ENCODE data around the gene PUS7L. TPM values are rescaled to one million over a fixed set of nuclear protein-coding genes. Genes with fewer than 3 reads are reported as not detected.
"Not testable (repeated sequence)": the region's sequence is repeated elsewhere in the genome, so short reads cannot be mapped to it uniquely, and the experiment has no call there.

The PUS7L gene
- total and polyA plus RNA-seq, 7 experiments from 2014 or later: 14.0 to 39.0 (median 24.5) TPM

- intact Hi-C loops (cut with micrococcal nuclease): loop anchor here in 1 of 2 donors (5.0 kb wide), 1 partner anchor 283 kb away; no protein-coding TSS in a partner anchor
- no peaks in the 10 kb centered on the region for H3K9me3 Mint-ChIP-seq
- peaks cover 0 to 11% (median 0%) of the 10 kb centered on the region in 3 experiments for H3K36me3 ChIP-seq (ENCODE audit: control insufficient read depth in 2 of 3, insufficient read depth in 3 of 3, low read length in 3 of 3)
Measured at GRCh38 chr12:43730283-43730682, 28.3 kb downstream of the PUS7L start.

GRCh38 chr12:43728698-43729097 lies 29.9 kb downstream of the PUS7L start:
- Mint-ChIP-seq H3K4me1 (peaks cover 0 to 14% (median 7%) of the 10 kb centered on the region in 7 donors), H3K9me3 (no peaks in the 10 kb centered on the region), H3K4me3 (no peak overlapping the region), H3K27me3 (no peaks in the 10 kb centered on the region), H3K27ac (no peak overlapping the region), H3K36me3 (peaks cover 0 to 43% (median 7%) of the 10 kb centered on the region in 5 donors)
- Histone ChIP-seq H3K27ac (ENCODE audit: low read depth, low read length) (no peak overlapping the region), H3K36me3 (ENCODE audit: control insufficient read depth in 2 of 3, insufficient read depth in 3 of 3, low read length in 3 of 3) (no peaks in the 10 kb centered on the region), H3K4me3 (ENCODE audit: low read length) (no peak overlapping the region), H3K4me1 (ENCODE audit: control insufficient read depth in 2 of 2, insufficient read depth in 2 of 2, low read length in 2 of 2) (no peaks in the 10 kb centered on the region), H3K27me3 (ENCODE audit: control insufficient read depth in 2 of 2, insufficient read depth in 2 of 2, low read length in 2 of 2) (no peaks in the 10 kb centered on the region), H3K9me3 (ENCODE audit: control insufficient read depth in 2 of 3, low read length in 3 of 3) (no peaks in the 10 kb centered on the region)
- no peak for DNase-seq
- CTCF ChIA-PET: no interaction called here
- POLR2A ChIA-PET: no interaction called here
- intact Hi-C loops (cut with micrococcal nuclease): loop anchor here in 1 of 2 donors (2.0 kb wide), 1 partner anchor 284 kb away; no protein-coding TSS in a partner anchor
- ATAC-seq: no peak

More at GRCh38 chr12:43730283-43730682, 28.3 kb downstream of the PUS7L start:
- DNase-seq (peak in 7 of 9 donors; percentile 7 to 40 (median 17)), ATAC-seq (peak; percentile 71)
- H3K4me3 Mint-ChIP-seq: no peak overlapping the region
- Histone ChIP-seq H3K27me3 (ENCODE audit: control insufficient read depth in 2 of 2, insufficient read depth in 2 of 2, low read length in 2 of 2) (no peaks in the 10 kb centered on the region), H3K27ac (ENCODE audit: low read depth, low read length) (no peak overlapping the region), H3K4me3 (ENCODE audit: low read length) (no peak overlapping the region), H3K4me1 (ENCODE audit: control insufficient read depth in 2 of 2, insufficient read depth in 2 of 2, low read length in 2 of 2) (no peaks in the 10 kb centered on the region), H3K9me3 (ENCODE audit: control insufficient read depth in 2 of 3, low read length in 3 of 3) (no peaks in the 10 kb centered on the region)
- ChIA-PET POLR2A (no interaction called here), CTCF (interaction anchor here (0.7 kb wide), 1 partner anchor 47 kb away, joined by 3 read pairs; no protein-coding TSS in a partner anchor)
- peak overlapping the region in 3 of 9 donors; percentile 42 to 59 (median 48) for H3K27ac Mint-ChIP-seq
- H3K4me1 Mint-ChIP-seq: peaks cover 0 to 14% (median 7%) of the 10 kb centered on the region in 7 donors
- no peaks in the 10 kb centered on the region for H3K27me3 Mint-ChIP-seq
- peaks cover 0 to 41% (median 8%) of the 10 kb centered on the region in 5 donors for H3K36me3 Mint-ChIP-seq

- ChIA-PET POLR2A (no interaction called here), CTCF (no interaction called here)
- no peak overlapping the region for H3K4me3 Mint-ChIP-seq
- Histone ChIP-seq H3K36me3 (ENCODE audit: control insufficient read depth in 2 of 3, insufficient read depth in 3 of 3, low read length in 3 of 3) (no peaks in the 10 kb centered on the region), H3K4me1 (ENCODE audit: control insufficient read depth in 2 of 2, insufficient read depth in 2 of 2, low read length in 2 of 2) (no peaks in the 10 kb centered on the region), H3K4me3 (ENCODE audit: low read length) (no peak overlapping the region), H3K9me3 (ENCODE audit: control insufficient read depth in 2 of 3, low read length in 3 of 3) (no peaks in the 10 kb centered on the region), H3K27ac (ENCODE audit: low read depth, low read length) (no peak overlapping the region), H3K27me3 (ENCODE audit: control insufficient read depth in 2 of 2, insufficient read depth in 2 of 2, low read length in 2 of 2) (no peaks in the 10 kb centered on the region)
- H3K27ac Mint-ChIP-seq: no peak overlapping the region
- no peaks in the 10 kb centered on the region for H3K9me3 Mint-ChIP-seq
- H3K4me1 Mint-ChIP-seq: peaks cover 0 to 14% (median 8%) of the 10 kb centered on the region in 7 donors
- intact Hi-C loops (cut with micrococcal nuclease): loop anchor here in 1 of 2 donors (2.0 kb wide), 1 partner anchor 283 kb away; no protein-coding TSS in a partner anchor
- DNase-seq (no peak), ATAC-seq (no peak)
- H3K36me3 Mint-ChIP-seq: peaks cover 0 to 46% (median 7%) of the 10 kb centered on the region in 5 donors
- H3K27me3 Mint-ChIP-seq: no peaks in the 10 kb centered on the region
Measured at GRCh38 chr12:43728117-43728516, 30.5 kb downstream of the PUS7L start.

GRCh38 chr12:43723134-43723533 lies 35.5 kb downstream of the PUS7L start:
- DNase-seq (no peak), ATAC-seq (no peak)
- no peak overlapping the region for H3K4me3 ChIP-seq (ENCODE audit: low read length)
- no peaks in the 10 kb centered on the region for H3K4me1 ChIP-seq (ENCODE audit: control insufficient read depth in 2 of 2, insufficient read depth in 2 of 2, low read length in 2 of 2)
- no peak overlapping the region for H3K4me3 Mint-ChIP-seq
- ChIA-PET CTCF (no interaction called here), POLR2A (no interaction called here)
- no peaks in the 10 kb centered on the region for H3K9me3 Mint-ChIP-seq
- H3K27me3 ChIP-seq (ENCODE audit: control insufficient read depth in 2 of 2, insufficient read depth in 2 of 2, low read length in 2 of 2): no peaks in the 10 kb centered on the region
- no peak overlapping the region for H3K27ac Mint-ChIP-seq
- H3K27ac ChIP-seq (ENCODE audit: low read depth, low read length): no peak overlapping the region
- no peaks in the 10 kb centered on the region for H3K27me3 Mint-ChIP-seq
- intact Hi-C loops (cut with micrococcal nuclease): no loop called here
- no peaks in the 10 kb centered on the region for H3K9me3 ChIP-seq (ENCODE audit: control insufficient read depth in 2 of 3, low read length in 3 of 3)
- peaks cover 0 to 29% (median 7%) of the 10 kb centered on the region in 5 donors for H3K36me3 Mint-ChIP-seq
- no peaks in the 10 kb centered on the region for H3K36me3 ChIP-seq (ENCODE audit: control insufficient read depth in 2 of 3, insufficient read depth in 3 of 3, low read length in 3 of 3)
- H3K4me1 Mint-ChIP-seq: peaks cover 0 to 2% (median 0%) of the 10 kb centered on the region in 7 donors

GRCh38 chr12:43722621-43723020 lies 36.0 kb downstream of the PUS7L start:
- H3K4me3 ChIP-seq (ENCODE audit: low read length): no peak overlapping the region
- intact Hi-C loops (cut with micrococcal nuclease): no loop called here
- H3K27ac ChIP-seq (ENCODE audit: low read depth, low read length): no peak overlapping the region
- H3K27me3 Mint-ChIP-seq: no peaks in the 10 kb centered on the region
- H3K36me3 ChIP-seq (ENCODE audit: control insufficient read depth in 2 of 3, insufficient read depth in 3 of 3, low read length in 3 of 3): no peaks in the 10 kb centered on the region
- H3K9me3 ChIP-seq (ENCODE audit: control insufficient read depth in 2 of 3, low read length in 3 of 3): no peaks in the 10 kb centered on the region
- POLR2A ChIA-PET: no interaction called here
- H3K27ac Mint-ChIP-seq: no peak overlapping the region
- DNase-seq: no peak
- H3K27me3 ChIP-seq (ENCODE audit: control insufficient read depth in 2 of 2, insufficient read depth in 2 of 2, low read length in 2 of 2): no peaks in the 10 kb centered on the region
- H3K36me3 Mint-ChIP-seq: peaks cover 0 to 29% (median 7%) of the 10 kb centered on the region in 5 donors
- peaks cover 0 to 2% (median 0%) of the 10 kb centered on the region in 7 donors for H3K4me1 Mint-ChIP-seq
- H3K4me1 ChIP-seq (ENCODE audit: control insufficient read depth in 2 of 2, insufficient read depth in 2 of 2, low read length in 2 of 2): no peaks in the 10 kb centered on the region
- CTCF ChIA-PET: no interaction called here
- no peak for ATAC-seq
- H3K4me3 Mint-ChIP-seq: no peak overlapping the region
- no peaks in the 10 kb centered on the region for H3K9me3 Mint-ChIP-seq

GRCh38 chr12:43711348-43711747 lies 47.2 kb downstream of the PUS7L start:
- intact Hi-C loops (cut with micrococcal nuclease): no loop called here
- no peak for DNase-seq
- H3K4me3 Mint-ChIP-seq: no peak overlapping the region
- Histone ChIP-seq H3K27me3 (ENCODE audit: control insufficient read depth in 2 of 2, insufficient read depth in 2 of 2, low read length in 2 of 2) (no peaks in the 10 kb centered on the region), H3K27ac (ENCODE audit: low read depth, low read length) (no peak overlapping the region), H3K4me3 (ENCODE audit: low read length) (no peak overlapping the region), H3K36me3 (ENCODE audit: control insufficient read depth in 2 of 3, insufficient read depth in 3 of 3, low read length in 3 of 3) (no peaks in the 10 kb centered on the region), H3K4me1 (ENCODE audit: control insufficient read depth in 2 of 2, insufficient read depth in 2 of 2, low read length in 2 of 2) (no peaks in the 10 kb centered on the region), H3K9me3 (ENCODE audit: control insufficient read depth in 2 of 3, low read length in 3 of 3) (no peaks in the 10 kb centered on the region)
- no peaks in the 10 kb centered on the region for H3K4me1 Mint-ChIP-seq
- ATAC-seq: no peak
- ChIA-PET POLR2A (no interaction called here), CTCF (no interaction called here)
- no peak overlapping the region for H3K27ac Mint-ChIP-seq
- peaks cover 10 to 44% (median 34%) of the 10 kb centered on the region in 5 donors for H3K27me3 Mint-ChIP-seq
- H3K9me3 Mint-ChIP-seq: peaks cover 0 to 28% (median 13%) of the 10 kb centered on the region in 11 donors
- H3K36me3 Mint-ChIP-seq: peaks cover 0 to 12% (median 0%) of the 10 kb centered on the region in 5 donors

GRCh38 chr12:43703772-43704171 lies 54.8 kb downstream of the PUS7L start:
- H3K9me3 ChIP-seq (ENCODE audit: control insufficient read depth in 2 of 3, low read length in 3 of 3); intact Hi-C loops (cut with micrococcal nuclease); DNase-seq; H3K4me1 ChIP-seq (ENCODE audit: control insufficient read depth in 2 of 2, insufficient read depth in 2 of 2, low read length in 2 of 2); ATAC-seq; H3K27me3 ChIP-seq (ENCODE audit: control insufficient read depth in 2 of 2, insufficient read depth in 2 of 2, low read length in 2 of 2); H3K27ac ChIP-seq (ENCODE audit: low read depth, low read length); POLR2A ChIA-PET; H3K36me3 Mint-ChIP-seq; CTCF ChIA-PET; H3K4me3 ChIP-seq (ENCODE audit: low read length); H3K36me3 ChIP-seq (ENCODE audit: control insufficient read depth in 2 of 3, insufficient read depth in 3 of 3, low read length in 3 of 3); H3K4me3 Mint-ChIP-seq; H3K27me3 Mint-ChIP-seq; H3K27ac Mint-ChIP-seq: not testable (repeated sequence)
- Mint-ChIP-seq H3K4me1 (peaks cover 0 to 12% (median 0%) of the 10 kb centered on the region in 7 donors), H3K9me3 (peaks cover 0 to 24% (median 10%) of the 10 kb centered on the region in 11 donors)
